Activated CD8-positive, alpha-beta T cell treated with anti-CD3 and anti-CD28 coated beads for 36 hours (primary cell): Measurements from ENCODE around the gene TGFBR2. TPM values are rescaled to one million over a fixed set of nuclear protein-coding genes. Genes with fewer than 3 reads are reported as not detected.

ENCODE experiments used
- ATAC-seq: fragments of 200-7000 bp; cut with Tn5 transposase; one replicate; pipeline ENCODE4 v1.10.0; 2021; ENCODE audit warnings: mild to moderate bottlenecking, moderate library complexity
- CTCF ChIA-PET: fragments of 350-600 bp; sonication (Branson Sonifier 250); formaldehyde crosslinking; loops from one replicate; lab custom pipeline; 2021; ENCODE audit warnings: antibody characterized with exemption; lab: Charles Lee
- POLR2A ChIA-PET: fragments of 350-600 bp; sonication (Branson Sonifier 250); formaldehyde crosslinking; loops from one replicate; lab custom pipeline; 2021; ENCODE audit warnings: antibody characterized with exemption; lab: Charles Lee
- DNase-seq: peaks from one replicate; pipeline ENCODE4 v3.0.0-alpha.2; 2020
- H3K27ac Mint-ChIP-seq: one replicate; pipeline ENCODE4 v1.8.0; 2021; ENCODE audit warnings: mild to moderate bottlenecking, mixed read lengths
- H3K27me3 Mint-ChIP-seq: one replicate; pipeline ENCODE4 v1.8.0; 2021; ENCODE audit warnings: mixed read lengths
- H3K36me3 Mint-ChIP-seq: one replicate; pipeline ENCODE4 v1.8.0; 2021; ENCODE audit warnings: low read depth, mixed read lengths
- H3K4me1 Mint-ChIP-seq: one replicate; pipeline ENCODE4 v1.8.0; 2021; ENCODE audit warnings: low read depth, mixed read lengths
- H3K4me3 Mint-ChIP-seq: one replicate; pipeline ENCODE4 v1.8.0; 2021; ENCODE audit warnings: mild to moderate bottlenecking, moderate library complexity, mixed read lengths
- H3K9me3 Mint-ChIP-seq: one replicate; pipeline ENCODE4 v1.8.0; 2021; ENCODE audit warnings: mixed read lengths
- intact Hi-C: fragments of 100-400 bp; cut with micrococcal nuclease; formaldehyde crosslinking; loops from one replicate; pipeline ENCODE4 v1.10.0; 2022
- total RNA-seq, 2 experiments: library from RNA; stranded (reverse); gene quantifications; one replicate each; pipeline ENCODE4 v1.2.3, GENCODE V29; 2021
- TF ChIP-seq, protein P1 (sequence below): fragments of 200-600 bp; IDR thresholded peaks from one replicate; pipeline ENCODE4 v1.8.0; 2022; ENCODE audit warnings: antibody characterized with exemption, mild to moderate bottlenecking

Gene TGFBR2
- total RNA-seq, 2 experiments from 2014 or later, result 49.1 to 50.0 TPM

DNA sequence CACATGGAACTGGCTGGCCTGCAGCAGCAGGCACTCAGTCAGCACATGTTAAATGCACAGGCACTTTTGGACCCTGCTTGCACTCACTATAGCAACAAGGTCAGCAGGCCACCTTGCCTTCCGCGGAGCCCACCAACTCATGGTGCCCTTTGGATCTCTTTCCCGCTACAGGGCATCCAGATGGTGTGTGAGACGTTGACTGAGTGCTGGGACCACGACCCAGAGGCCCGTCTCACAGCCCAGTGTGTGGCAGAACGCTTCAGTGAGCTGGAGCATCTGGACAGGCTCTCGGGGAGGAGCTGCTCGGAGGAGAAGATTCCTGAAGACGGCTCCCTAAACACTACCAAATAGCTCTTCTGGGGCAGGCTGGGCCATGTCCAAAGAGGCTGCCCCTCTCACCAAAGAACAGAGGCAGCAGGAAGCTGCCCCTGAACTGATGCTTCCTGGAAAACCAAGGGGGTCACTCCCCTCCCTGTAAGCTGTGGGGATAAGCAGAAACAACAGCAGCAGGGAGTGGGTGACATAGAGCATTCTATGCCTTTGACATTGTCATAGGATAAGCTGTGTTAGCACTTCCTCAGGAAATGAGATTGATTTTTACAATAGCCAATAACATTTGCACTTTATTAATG is 85.0 kb downstream of the TGFBR2 start:
- POLR2A ChIA-PET, result interaction anchor here (1.2 to 1.6 kb wide), 4 partner anchors 24 to 214 kb away, joined by 3 to 5 read pairs (median 4); no protein-coding TSS in a partner anchor
- Mint-ChIP-seq H3K27ac (peak overlapping the region; percentile 85), H3K9me3 (no peaks in the 10 kb centered on the region), H3K4me3 (no peak overlapping the region), H3K4me1 (peaks cover 84% of the 10 kb centered on the region), H3K36me3 (peaks cover 86% of the 10 kb centered on the region), H3K27me3 (no peaks in the 10 kb centered on the region)
- CTCF ChIA-PET, result interaction anchor here (0.6 to 4.9 kb wide), 13 partner anchors 25 to 492 kb away, joined by 3 to 30 read pairs (median 7); no protein-coding TSS in a partner anchor
- intact Hi-C loops, result loop anchor here (5.0 kb wide), 1 partner anchor 34 kb away; no protein-coding TSS in a partner anchor
- DNase-seq, result no peak
- TF ChIP-seq, protein P1, sequence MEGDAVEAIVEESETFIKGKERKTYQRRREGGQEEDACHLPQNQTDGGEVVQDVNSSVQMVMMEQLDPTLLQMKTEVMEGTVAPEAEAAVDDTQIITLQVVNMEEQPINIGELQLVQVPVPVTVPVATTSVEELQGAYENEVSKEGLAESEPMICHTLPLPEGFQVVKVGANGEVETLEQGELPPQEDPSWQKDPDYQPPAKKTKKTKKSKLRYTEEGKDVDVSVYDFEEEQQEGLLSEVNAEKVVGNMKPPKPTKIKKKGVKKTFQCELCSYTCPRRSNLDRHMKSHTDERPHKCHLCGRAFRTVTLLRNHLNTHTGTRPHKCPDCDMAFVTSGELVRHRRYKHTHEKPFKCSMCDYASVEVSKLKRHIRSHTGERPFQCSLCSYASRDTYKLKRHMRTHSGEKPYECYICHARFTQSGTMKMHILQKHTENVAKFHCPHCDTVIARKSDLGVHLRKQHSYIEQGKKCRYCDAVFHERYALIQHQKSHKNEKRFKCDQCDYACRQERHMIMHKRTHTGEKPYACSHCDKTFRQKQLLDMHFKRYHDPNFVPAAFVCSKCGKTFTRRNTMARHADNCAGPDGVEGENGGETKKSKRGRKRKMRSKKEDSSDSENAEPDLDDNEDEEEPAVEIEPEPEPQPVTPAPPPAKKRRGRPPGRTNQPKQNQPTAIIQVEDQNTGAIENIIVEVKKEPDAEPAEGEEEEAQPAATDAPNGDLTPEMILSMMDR, result no peak
- ATAC-seq, result no peak

DNA sequence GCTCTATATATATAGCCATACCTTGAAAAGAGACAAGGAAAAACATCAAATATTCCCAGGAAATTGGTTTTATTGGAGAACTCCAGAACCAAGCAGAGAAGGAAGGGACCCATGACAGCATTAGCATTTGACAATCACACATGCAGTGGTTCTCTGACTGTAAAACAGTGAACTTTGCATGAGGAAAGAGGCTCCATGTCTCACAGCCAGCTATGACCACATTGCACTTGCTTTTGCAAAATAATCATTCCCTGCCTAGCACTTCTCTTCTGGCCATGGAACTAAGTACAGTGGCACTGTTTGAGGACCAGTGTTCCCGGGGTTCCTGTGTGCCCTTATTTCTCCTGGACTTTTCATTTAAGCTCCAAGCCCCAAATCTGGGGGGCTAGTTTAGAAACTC is 85.5 kb downstream of the TGFBR2 start:
- ChIA-PET CTCF (interaction anchor here (0.6 to 4.9 kb wide), 14 partner anchors 12 to 493 kb away, joined by 3 to 30 read pairs (median 8); no protein-coding TSS in a partner anchor), POLR2A (interaction anchor here (1.2 to 1.6 kb wide), 5 partner anchors 25 to 214 kb away, joined by 3 to 7 read pairs (median 5); no protein-coding TSS in a partner anchor)
- intact Hi-C loops, result loop anchor here (2.0 to 5.0 kb wide), 2 partner anchors 35 to 579 kb away; no protein-coding TSS in a partner anchor

DNA sequence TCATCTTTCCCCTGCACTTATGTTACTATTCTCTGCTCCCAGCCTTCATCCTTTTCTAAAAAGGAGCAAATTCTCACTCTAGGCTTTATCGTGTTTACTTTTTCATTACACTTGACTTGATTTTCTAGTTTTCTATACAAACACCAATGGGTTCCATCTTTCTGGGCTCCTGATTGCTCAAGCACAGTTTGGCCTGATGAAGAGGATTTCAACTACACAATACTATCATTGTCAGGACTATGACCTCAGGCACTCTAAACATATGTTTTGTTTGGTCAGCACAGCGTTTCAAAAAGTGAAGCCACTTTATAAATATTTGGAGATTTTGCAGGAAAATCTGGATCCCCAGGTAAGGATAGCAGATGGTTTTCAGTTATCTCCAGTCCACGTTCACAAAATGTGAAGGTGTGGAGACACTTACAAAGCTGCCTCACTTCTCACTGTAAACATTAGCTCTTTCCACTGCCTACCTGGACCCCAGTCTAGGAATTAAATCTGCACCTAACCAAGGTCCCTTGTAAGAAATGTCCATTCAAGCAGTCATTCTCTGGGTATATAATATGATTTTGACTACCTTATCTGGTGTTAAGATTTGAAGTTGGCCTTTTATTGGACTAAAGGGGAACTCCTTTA is 86.2 kb downstream of the TGFBR2 start:
- Mint-ChIP-seq H3K27me3 (no peaks in the 10 kb centered on the region), H3K27ac (peak overlapping the region; percentile 82), H3K36me3 (peaks cover 84% of the 10 kb centered on the region), H3K9me3 (no peaks in the 10 kb centered on the region), H3K4me3 (no peak overlapping the region), H3K4me1 (peaks cover 82% of the 10 kb centered on the region)
- TF ChIP-seq, protein P1, result no peak
- intact Hi-C loops, result loop anchor here (2.0 to 5.0 kb wide), 2 partner anchors 35 to 580 kb away; no protein-coding TSS in a partner anchor
- ATAC-seq, result no peak
- no peak for DNase-seq
- CTCF ChIA-PET, result interaction anchor here (0.7 to 5.8 kb wide), 47 partner anchors 9 to 652 kb away, joined by 3 to 40 read pairs (median 5); no protein-coding TSS in a partner anchor
- POLR2A ChIA-PET, result interaction anchor here (1.0 to 1.6 kb wide), 8 partner anchors 14 to 215 kb away, joined by 3 to 7 read pairs (median 4); partner anchors contain the start of gene TGFBR2

More for the DNA sequence above, 85.5 kb downstream of the TGFBR2 start:
- Mint-ChIP-seq H3K9me3 (no peaks in the 10 kb centered on the region), H3K27me3 (no peaks in the 10 kb centered on the region), H3K36me3 (peaks cover 85% of the 10 kb centered on the region), H3K4me1 (peaks cover 82% of the 10 kb centered on the region), H3K4me3 (no peak overlapping the region), H3K27ac (peak overlapping the region; percentile 82)
- DNase-seq, result no peak
- TF ChIP-seq, protein P1, result no peak
- no peak for ATAC-seq

DNA sequence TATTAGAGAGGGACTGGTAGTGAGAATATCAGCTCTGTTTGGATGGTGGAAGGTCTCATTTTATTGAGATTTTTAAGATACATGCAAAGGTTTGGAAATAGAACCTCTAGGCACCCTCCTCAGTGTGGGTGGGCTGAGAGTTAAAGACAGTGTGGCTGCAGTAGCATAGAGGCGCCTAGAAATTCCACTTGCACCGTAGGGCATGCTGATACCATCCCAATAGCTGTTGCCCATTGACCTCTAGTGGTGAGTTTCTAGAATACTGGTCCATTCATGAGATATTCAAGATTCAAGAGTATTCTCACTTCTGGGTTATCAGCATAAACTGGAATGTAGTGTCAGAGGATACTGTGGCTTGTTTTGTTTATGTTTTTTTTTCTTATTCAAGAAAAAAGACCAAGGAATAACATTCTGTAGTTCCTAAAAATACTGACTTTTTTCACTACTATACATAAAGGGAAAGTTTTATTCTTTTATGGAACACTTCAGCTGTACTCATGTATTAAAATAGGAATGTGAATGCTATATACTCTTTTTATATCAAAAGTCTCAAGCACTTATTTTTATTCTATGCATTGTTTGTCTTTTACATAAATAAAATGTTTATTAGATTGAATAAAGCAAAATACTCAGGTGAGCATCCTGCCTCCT is 87.2 kb downstream of the TGFBR2 start:
- ChIA-PET POLR2A (interaction anchor here (0.5 to 1.6 kb wide), 9 partner anchors 8 to 435 kb away, joined by 3 to 7 read pairs (median 4); partner anchors contain the start of gene TGFBR2), CTCF (interaction anchor here (0.7 to 5.8 kb wide), 53 partner anchors 8 to 653 kb away, joined by 3 to 40 read pairs (median 5); no protein-coding TSS in a partner anchor)
- Mint-ChIP-seq H3K27ac (peak overlapping the region; percentile 82), H3K27me3 (no peaks in the 10 kb centered on the region), H3K9me3 (no peaks in the 10 kb centered on the region), H3K36me3 (peaks cover 80% of the 10 kb centered on the region), H3K4me3 (no peak overlapping the region), H3K4me1 (peaks cover 76% of the 10 kb centered on the region)
- TF ChIP-seq, protein P1, result peak; percentile 84
- DNase-seq, result peak; percentile 55
- peak; percentile 88 for ATAC-seq
- intact Hi-C loops, result loop anchor here (2.0 to 5.0 kb wide), 2 partner anchors 36 to 581 kb away; no protein-coding TSS in a partner anchor
